NCI-H2227 (cell line): ENCODE results near the gene TSPAN17.

Source experiments
- DNase-seq: peaks from one replicate; lab custom pipeline; 2025; ENCODE audit not compliant: unreplicated experiment; lab: John Stamatoyannopoulos, UW

TSPAN17 gene

GRCh38 chr5:176702671-176703641 is 55.7 kb downstream of the TSPAN17 start:
- no peak for DNase-seq

- no peak for DNase-seq
Measured at GRCh38 chr5:176703857-176704256, 56.6 kb downstream of the TSPAN17 start.

GRCh38 chr5:176704355-176704754 is 57.1 kb downstream of the TSPAN17 start:
- no peak for DNase-seq

- no peak for DNase-seq
Measured at GRCh38 chr5:176704817-176705216, 57.5 kb downstream of the TSPAN17 start.
